IMR-90 (cell line): ENCODE results near the gene VCL.

Experiments
- CTCF ChIP-seq: conservative IDR thresholded peaks from 2 replicates; pipeline ENCODE4 v1.5.1; 2012; ENCODE audit warnings: mild to moderate bottlenecking, low read depth, low read length, improper control_type of control experiment
- MAFK ChIP-seq: IDR thresholded peaks from 2 replicates; pipeline ENCODE4 v1.6.1; 2012; ENCODE audit warnings: low read depth, low read length, improper control_type of control experiment
- NFE2L2 ChIP-seq: fragments of 150-350 bp; IDR thresholded peaks from 2 replicates; pipeline ENCODE4 v1.6.1; 2016; ENCODE audit warnings: low read depth, mild to moderate bottlenecking, low read length
- POLR2A ChIP-seq: IDR thresholded peaks from 2 replicates; pipeline ENCODE4 v1.6.1; 2012; ENCODE audit warnings: mild to moderate bottlenecking, low read depth, low read length
- RAD21 ChIP-seq: IDR thresholded peaks from 2 replicates; pipeline ENCODE4 v1.6.1; 2012; ENCODE audit warnings: low read length, improper control_type of control experiment

GRCh38 chr10:74071157-74071556 is 73.2 kb downstream of the VCL start:
- TF ChIP-seq CTCF, result no peak
- TF ChIP-seq NFE2L2, result peak; percentile 21; the same call in 1 of the 2 replicates
- TF ChIP-seq MAFK, result peak; percentile 39; the same call in 1 of the 2 replicates
- no peak for TF ChIP-seq POLR2A
- no peak for TF ChIP-seq RAD21
